ENCODE data around the gene PLXDC2. TPM values are rescaled to one million over a fixed set of nuclear protein-coding genes. Genes with fewer than 3 reads are reported as not detected.

Gene PLXDC2
- total RNA-seq, 1 donor from 2014 or later, result 73.1 TPM

DNA sequence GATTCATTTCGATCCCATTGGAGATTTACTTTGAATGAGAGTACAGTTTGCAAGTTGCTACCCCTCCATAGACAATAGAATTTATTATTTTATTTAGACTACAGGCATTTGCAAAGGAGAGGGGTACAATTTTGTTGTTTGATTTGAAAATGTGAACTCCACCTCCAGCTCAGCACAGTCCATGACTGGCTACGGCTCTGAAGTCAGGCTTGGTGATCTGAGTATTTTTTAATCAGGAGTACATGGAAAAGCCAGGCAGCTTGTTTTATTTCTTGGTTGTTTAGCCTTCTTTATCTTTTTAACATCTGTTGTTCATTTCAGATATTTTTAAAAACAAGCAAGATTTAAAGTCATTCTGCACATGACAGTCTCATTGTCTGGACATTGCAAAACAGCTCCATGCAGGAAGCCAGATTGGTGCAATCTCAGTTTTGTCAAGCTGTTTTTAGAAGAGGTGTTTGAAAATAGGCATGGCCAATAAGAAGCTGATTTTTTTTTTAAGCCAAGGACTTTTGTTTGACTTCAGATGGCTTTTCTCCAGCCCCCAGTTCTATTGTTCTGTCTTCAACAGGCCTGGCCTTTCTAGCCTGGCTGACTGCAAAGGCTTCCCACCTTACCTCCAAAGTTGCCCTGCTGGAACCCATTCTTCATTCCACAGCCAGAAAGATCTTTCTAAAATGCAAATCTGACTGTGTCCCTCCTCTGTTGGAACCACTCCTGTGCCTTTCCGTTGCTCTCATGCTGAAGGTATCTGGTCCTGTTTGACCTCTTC, 12.2 kb downstream of the PLXDC2 start:
- no peaks in the 10 kb centered on the region for H3K27me3 Mint-ChIP-seq (ENCODE audit: unreplicated experiment)
- H3K9me3 Mint-ChIP-seq (ENCODE audit: unreplicated experiment), result no peaks in the 10 kb centered on the region
- H3K4me1 Mint-ChIP-seq (ENCODE audit: unreplicated experiment), result peaks cover 40% of the 10 kb centered on the region
- peaks cover 8% of the 10 kb centered on the region for H3K36me3 Mint-ChIP-seq (ENCODE audit: low read depth, unreplicated experiment)
- no peak for DNase-seq (ENCODE audit: low spot score)
- TF ChIP-seq, protein P1, sequence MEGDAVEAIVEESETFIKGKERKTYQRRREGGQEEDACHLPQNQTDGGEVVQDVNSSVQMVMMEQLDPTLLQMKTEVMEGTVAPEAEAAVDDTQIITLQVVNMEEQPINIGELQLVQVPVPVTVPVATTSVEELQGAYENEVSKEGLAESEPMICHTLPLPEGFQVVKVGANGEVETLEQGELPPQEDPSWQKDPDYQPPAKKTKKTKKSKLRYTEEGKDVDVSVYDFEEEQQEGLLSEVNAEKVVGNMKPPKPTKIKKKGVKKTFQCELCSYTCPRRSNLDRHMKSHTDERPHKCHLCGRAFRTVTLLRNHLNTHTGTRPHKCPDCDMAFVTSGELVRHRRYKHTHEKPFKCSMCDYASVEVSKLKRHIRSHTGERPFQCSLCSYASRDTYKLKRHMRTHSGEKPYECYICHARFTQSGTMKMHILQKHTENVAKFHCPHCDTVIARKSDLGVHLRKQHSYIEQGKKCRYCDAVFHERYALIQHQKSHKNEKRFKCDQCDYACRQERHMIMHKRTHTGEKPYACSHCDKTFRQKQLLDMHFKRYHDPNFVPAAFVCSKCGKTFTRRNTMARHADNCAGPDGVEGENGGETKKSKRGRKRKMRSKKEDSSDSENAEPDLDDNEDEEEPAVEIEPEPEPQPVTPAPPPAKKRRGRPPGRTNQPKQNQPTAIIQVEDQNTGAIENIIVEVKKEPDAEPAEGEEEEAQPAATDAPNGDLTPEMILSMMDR (IDR thresholded peaks at IDR 0.05; ENCODE audit: unreplicated experiment), result no peak
- H3K4me3 Mint-ChIP-seq (ENCODE audit: unreplicated experiment), result peak overlapping the region; percentile 45
- peak overlapping the region; percentile 61 for H3K27ac Mint-ChIP-seq (ENCODE audit: unreplicated experiment)

DNA sequence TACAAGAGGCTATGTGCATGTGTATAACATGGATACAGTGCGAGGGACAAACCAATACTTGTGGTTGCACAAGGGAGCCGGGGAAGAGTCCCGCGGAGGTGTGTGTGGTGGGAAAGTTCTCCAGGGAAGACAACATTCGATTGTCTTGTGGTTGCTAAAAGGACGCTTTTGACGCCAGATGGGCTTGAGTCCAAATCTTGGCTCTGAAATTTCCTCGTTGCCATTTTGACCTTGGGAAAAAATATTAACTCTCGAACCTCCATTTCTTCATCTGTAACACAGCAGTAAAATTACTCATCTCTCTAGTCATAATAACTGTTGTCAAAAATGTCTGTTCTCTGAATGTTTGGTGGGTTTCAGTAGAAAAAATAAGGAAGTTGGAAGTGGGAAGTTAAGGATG, 16.5 kb downstream of the PLXDC2 start:
- H3K27me3 Mint-ChIP-seq (ENCODE audit: unreplicated experiment), result no peaks in the 10 kb centered on the region
- no peak overlapping the region for H3K4me3 Mint-ChIP-seq (ENCODE audit: unreplicated experiment)
- peaks cover 19% of the 10 kb centered on the region for H3K4me1 Mint-ChIP-seq (ENCODE audit: unreplicated experiment)
- no peak overlapping the region for H3K27ac Mint-ChIP-seq (ENCODE audit: unreplicated experiment)
- no peaks in the 10 kb centered on the region for H3K9me3 Mint-ChIP-seq (ENCODE audit: unreplicated experiment)
- H3K36me3 Mint-ChIP-seq (ENCODE audit: low read depth, unreplicated experiment), result peaks cover 8% of the 10 kb centered on the region
- DNase-seq (ENCODE audit: low spot score), result no peak
- TF ChIP-seq, protein P1 (IDR thresholded peaks at IDR 0.05; ENCODE audit: unreplicated experiment), result no peak

- H3K27ac Mint-ChIP-seq (ENCODE audit: unreplicated experiment), result no peak overlapping the region
- DNase-seq (ENCODE audit: low spot score), result no peak
- H3K27me3 Mint-ChIP-seq (ENCODE audit: unreplicated experiment), result no peaks in the 10 kb centered on the region
- peaks cover 8% of the 10 kb centered on the region for H3K36me3 Mint-ChIP-seq (ENCODE audit: low read depth, unreplicated experiment)
- TF ChIP-seq, protein P1 (IDR thresholded peaks at IDR 0.05; ENCODE audit: unreplicated experiment), result no peak
- no peak overlapping the region for H3K4me3 Mint-ChIP-seq (ENCODE audit: unreplicated experiment)
- H3K4me1 Mint-ChIP-seq (ENCODE audit: unreplicated experiment), result peaks cover 18% of the 10 kb centered on the region
- no peaks in the 10 kb centered on the region for H3K9me3 Mint-ChIP-seq (ENCODE audit: unreplicated experiment)
Observed at GRCh38 chr10:19833170-19833824, 17.1 kb downstream of the PLXDC2 start.

DNA sequence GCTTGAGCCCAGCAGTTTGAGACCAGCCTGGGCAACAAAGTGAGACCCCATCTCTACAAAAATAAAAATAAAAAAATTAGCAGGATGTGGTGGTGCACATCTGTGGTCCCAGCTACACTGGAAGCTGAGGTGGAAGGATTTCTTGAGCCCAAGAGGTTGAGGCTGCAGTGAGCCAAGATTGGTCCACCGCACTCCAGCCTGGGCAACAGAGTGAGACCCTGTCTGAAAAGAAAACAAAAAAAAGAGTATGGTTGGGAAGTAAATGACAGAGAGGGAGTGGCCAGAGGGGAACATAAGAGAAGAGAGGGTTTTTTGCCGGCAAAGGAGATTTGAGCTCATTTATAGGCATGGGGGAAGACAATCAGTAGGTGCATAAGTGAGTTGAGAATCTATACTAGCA, 19.7 kb downstream of the PLXDC2 start:
- Mint-ChIP-seq H3K27me3 (ENCODE audit: unreplicated experiment) (no peaks in the 10 kb centered on the region), H3K4me3 (ENCODE audit: unreplicated experiment) (no peak overlapping the region), H3K27ac (ENCODE audit: unreplicated experiment) (no peak overlapping the region), H3K4me1 (ENCODE audit: unreplicated experiment) (peaks cover 8% of the 10 kb centered on the region), H3K36me3 (ENCODE audit: low read depth, unreplicated experiment) (peaks cover 4% of the 10 kb centered on the region), H3K9me3 (ENCODE audit: unreplicated experiment) (no peaks in the 10 kb centered on the region)
- TF ChIP-seq, protein P1 (IDR thresholded peaks at IDR 0.05; ENCODE audit: unreplicated experiment), result no peak
- no peak for DNase-seq (ENCODE audit: low spot score)

- Mint-ChIP-seq H3K36me3 (ENCODE audit: low read depth, unreplicated experiment) (no peaks in the 10 kb centered on the region), H3K9me3 (ENCODE audit: unreplicated experiment) (no peaks in the 10 kb centered on the region), H3K27ac (ENCODE audit: unreplicated experiment) (no peak overlapping the region), H3K4me3 (ENCODE audit: unreplicated experiment) (no peak overlapping the region), H3K4me1 (ENCODE audit: unreplicated experiment) (peaks cover 2% of the 10 kb centered on the region), H3K27me3 (ENCODE audit: unreplicated experiment) (no peaks in the 10 kb centered on the region)
- TF ChIP-seq, protein P1 (IDR thresholded peaks at IDR 0.05; ENCODE audit: unreplicated experiment), result no peak
- no peak for DNase-seq (ENCODE audit: low spot score)
Observed at GRCh38 chr10:19839090-19839489, 22.9 kb downstream of the PLXDC2 start.

All from endothelial cell (in vitro differentiated cells).